Smooth muscle cell (in vitro differentiated cells): ENCODE results near the gene RASD2. TPM values are rescaled to one million over a fixed set of nuclear protein-coding genes. Genes with fewer than 3 reads are reported as not detected.

Experiments
- DNase-seq: peaks from one replicate; lab custom pipeline; 2025; ENCODE audit not compliant: unreplicated experiment; lab: John Stamatoyannopoulos, UW
- H2AFZ ChIP-seq: fragments of 200-600 bp; sonication (generic); 2 replicates; pipeline ENCODE4 v1.6.0; 2016; ENCODE audit warnings: antibody characterized with exemption, low read depth, mild to moderate bottlenecking
- H3F3A ChIP-seq: fragments of 200-600 bp; sonication (generic); 2 replicates; pipeline ENCODE4 v1.6.0; 2017; ENCODE audit warnings: antibody characterized with exemption, low read depth
- H3K27ac ChIP-seq: fragments of 200-600 bp; sonication (generic); 2 replicates; pipeline ENCODE4 v1.5.1; 2016; ENCODE audit warnings: low read depth, mild to moderate bottlenecking
- H3K27me3 ChIP-seq: fragments of 200-600 bp; sonication (generic); 2 replicates; pipeline ENCODE4 v1.6.1; 2016; ENCODE audit warnings: low read depth, mild to moderate bottlenecking
- H3K36me3 ChIP-seq: fragments of 200-600 bp; sonication (generic); 2 replicates; pipeline ENCODE4 v1.5.1; 2016; ENCODE audit warnings: low read depth
- H3K4me1 ChIP-seq: fragments of 200-600 bp; sonication (generic); 2 replicates; pipeline ENCODE4 v1.5.1; 2016; ENCODE audit warnings: low read depth
- H3K4me2 ChIP-seq: fragments of 200-600 bp; sonication (generic); 2 replicates; pipeline ENCODE4 v1.6.0; 2016; ENCODE audit warnings: mild to moderate bottlenecking
- H3K4me3 ChIP-seq: fragments of 200-600 bp; sonication (generic); 2 replicates; pipeline ENCODE4 v1.5.1; 2016; ENCODE audit warnings: mild to moderate bottlenecking
- H3K79me2 ChIP-seq: fragments of 200-600 bp; sonication (generic); 2 replicates; pipeline ENCODE4 v1.6.0; 2016; ENCODE audit warnings: low read depth, mild to moderate bottlenecking
- H3K9ac ChIP-seq: fragments of 200-600 bp; sonication (generic); 2 replicates; pipeline ENCODE4 v1.6.0; 2016; ENCODE audit warnings: low read depth
- H3K9me3 ChIP-seq: fragments of 200-600 bp; sonication (generic); replicated peaks from 2 replicates; pipeline ENCODE4 v1.5.1; 2016; ENCODE audit warnings: low read depth
- H4K20me1 ChIP-seq: fragments of 200-600 bp; sonication (generic); 2 replicates; pipeline ENCODE4 v1.6.0; 2016; ENCODE audit warnings: low read depth
- WGBS: methylation state at CpG from one replicate; pipeline ENCODE4 v1.1.7; 2016; ENCODE audit warnings: low lambda C conversion rate; 5-methylcytosine and 5-hydroxymethylcytosine counted together
- polyA plus RNA-seq: library from polyadenylated mRNA; unstranded; fragments of >200 nt; fragmentation: Nextera tagmentation; extraction: Ambion mirVana; gene quantifications from 2 replicates; pipeline ENCODE4 v1.2.1, GENCODE V29; 2016
- total RNA-seq: library from RNA; depleted of rRNA; stranded (reverse); fragments of >200 nt; gene quantifications from 2 replicates; pipeline ENCODE4 v1.2.3, GENCODE V29; 2014
- TF ChIP-seq, protein P1 (sequence below): fragments of 200-600 bp; sonication (generic); IDR thresholded peaks from 2 replicates; pipeline ENCODE4 v1.5.1; 2017; ENCODE audit warnings: borderline replicate concordance, mild to moderate bottlenecking, antibody characterized with exemption; ENCODE audit not compliant: insufficient read depth, poor library complexity, severe bottlenecking

Gene RASD2
- total and polyA plus RNA-seq, 2 experiments from 2014 or later, result 0.27 TPM; not detected in 1

GRCh38 chr22:35531676-35532075 is 9.0 kb upstream of the RASD2 start:
- H3K4me2 ChIP-seq, result no peak overlapping the region
- H3F3A ChIP-seq, result no peaks in the 10 kb centered on the region
- WGBS, result 89% methylated on average over 2 of the region's 2 CpGs
- H3K9ac ChIP-seq, result no peak overlapping the region
- TF ChIP-seq, protein P1, sequence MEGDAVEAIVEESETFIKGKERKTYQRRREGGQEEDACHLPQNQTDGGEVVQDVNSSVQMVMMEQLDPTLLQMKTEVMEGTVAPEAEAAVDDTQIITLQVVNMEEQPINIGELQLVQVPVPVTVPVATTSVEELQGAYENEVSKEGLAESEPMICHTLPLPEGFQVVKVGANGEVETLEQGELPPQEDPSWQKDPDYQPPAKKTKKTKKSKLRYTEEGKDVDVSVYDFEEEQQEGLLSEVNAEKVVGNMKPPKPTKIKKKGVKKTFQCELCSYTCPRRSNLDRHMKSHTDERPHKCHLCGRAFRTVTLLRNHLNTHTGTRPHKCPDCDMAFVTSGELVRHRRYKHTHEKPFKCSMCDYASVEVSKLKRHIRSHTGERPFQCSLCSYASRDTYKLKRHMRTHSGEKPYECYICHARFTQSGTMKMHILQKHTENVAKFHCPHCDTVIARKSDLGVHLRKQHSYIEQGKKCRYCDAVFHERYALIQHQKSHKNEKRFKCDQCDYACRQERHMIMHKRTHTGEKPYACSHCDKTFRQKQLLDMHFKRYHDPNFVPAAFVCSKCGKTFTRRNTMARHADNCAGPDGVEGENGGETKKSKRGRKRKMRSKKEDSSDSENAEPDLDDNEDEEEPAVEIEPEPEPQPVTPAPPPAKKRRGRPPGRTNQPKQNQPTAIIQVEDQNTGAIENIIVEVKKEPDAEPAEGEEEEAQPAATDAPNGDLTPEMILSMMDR, result no peak
- no peaks in the 10 kb centered on the region for H3K36me3 ChIP-seq
- H2AFZ ChIP-seq, result no peak overlapping the region
- no peaks in the 10 kb centered on the region for H3K27me3 ChIP-seq
- no peaks in the 10 kb centered on the region for H3K4me1 ChIP-seq
- H3K9me3 ChIP-seq, result no peaks in the 10 kb centered on the region
- no peaks in the 10 kb centered on the region for H3K79me2 ChIP-seq
- H4K20me1 ChIP-seq, result no peaks in the 10 kb centered on the region
- H3K27ac ChIP-seq, result no peak overlapping the region
- no peak for DNase-seq
- H3K4me3 ChIP-seq, result no peak overlapping the region

DNA sequence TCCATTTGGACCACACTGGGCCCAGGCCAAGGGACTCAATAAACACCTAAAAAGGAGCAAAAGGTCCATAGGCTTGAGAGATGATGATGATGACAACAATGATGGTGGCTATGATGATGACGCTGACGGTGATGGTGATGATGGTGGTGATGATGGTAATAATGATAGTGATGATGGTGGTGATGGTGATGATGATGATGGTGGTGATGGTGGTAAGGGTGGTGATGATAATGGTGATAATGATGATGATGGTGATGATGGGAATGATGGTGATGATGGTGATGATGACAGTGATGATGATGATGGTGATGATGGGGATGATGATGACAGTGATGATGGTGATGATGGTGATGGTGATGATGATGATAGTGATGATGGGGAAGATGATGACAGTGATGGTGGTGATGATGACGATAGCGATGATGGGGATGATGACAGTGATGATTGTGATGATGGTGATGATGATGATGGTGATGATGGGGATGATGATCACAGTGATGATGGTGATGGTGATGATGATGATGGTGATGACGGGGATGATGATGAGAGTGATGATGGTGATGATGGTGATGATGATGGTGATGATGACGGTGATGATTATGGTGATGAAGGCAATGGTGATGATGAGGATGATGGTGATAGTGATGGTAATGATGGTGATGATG is 7.1 kb upstream of the RASD2 start:
- no peak overlapping the region for H3K4me3 ChIP-seq
- no peaks in the 10 kb centered on the region for H3K9me3 ChIP-seq
- H3K9ac ChIP-seq, result no peak overlapping the region
- no peaks in the 10 kb centered on the region for H4K20me1 ChIP-seq
- no peak overlapping the region for H2AFZ ChIP-seq
- TF ChIP-seq, protein P1, result no peak
- no peaks in the 10 kb centered on the region for H3K79me2 ChIP-seq
- no peak for DNase-seq
- no peak overlapping the region for H3K4me2 ChIP-seq
- no peaks in the 10 kb centered on the region for H3K36me3 ChIP-seq
- WGBS, result 93% methylated on average over 6 of the region's 6 CpGs
- H3K4me1 ChIP-seq, result no peaks in the 10 kb centered on the region
- no peaks in the 10 kb centered on the region for H3F3A ChIP-seq
- no peaks in the 10 kb centered on the region for H3K27me3 ChIP-seq
- H3K27ac ChIP-seq, result no peak overlapping the region

DNA sequence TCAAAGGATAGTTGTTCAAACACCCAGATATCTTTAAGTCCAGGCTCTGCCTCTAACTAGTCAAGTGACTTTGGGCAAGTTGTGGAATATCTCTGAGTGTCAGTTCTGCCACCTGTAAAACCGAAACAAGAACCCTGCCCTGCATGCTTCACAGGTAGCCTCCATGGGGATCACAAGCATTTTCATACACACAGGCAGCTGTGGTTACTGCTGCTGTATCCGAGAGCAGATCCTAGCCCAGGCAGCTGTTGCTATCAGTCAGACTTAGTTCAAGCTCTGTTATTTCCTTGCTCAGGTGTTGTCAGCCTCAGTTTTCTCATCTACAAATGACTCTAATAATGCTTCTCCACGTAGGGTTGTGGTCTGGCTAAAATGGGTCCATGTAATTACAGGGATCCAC is 6.5 kb upstream of the RASD2 start:
- H3K27me3 ChIP-seq, result no peaks in the 10 kb centered on the region
- DNase-seq, result no peak
- TF ChIP-seq, protein P1, result no peak
- H3K9me3 ChIP-seq, result no peaks in the 10 kb centered on the region
- H3F3A ChIP-seq, result no peaks in the 10 kb centered on the region
- H3K79me2 ChIP-seq, result no peaks in the 10 kb centered on the region
- no peak overlapping the region for H3K9ac ChIP-seq
- no peak overlapping the region for H3K4me3 ChIP-seq
- H4K20me1 ChIP-seq, result no peaks in the 10 kb centered on the region
- H2AFZ ChIP-seq, result no peak overlapping the region
- no peaks in the 10 kb centered on the region for H3K36me3 ChIP-seq
- 69% methylated on average over 3 of the region's 3 CpGs for WGBS
- H3K4me1 ChIP-seq, result no peaks in the 10 kb centered on the region
- H3K4me2 ChIP-seq, result no peak overlapping the region
- no peak overlapping the region for H3K27ac ChIP-seq

- H3K4me3 ChIP-seq, result no peak overlapping the region
- no peaks in the 10 kb centered on the region for H3K9me3 ChIP-seq
- peaks cover 5% of the 10 kb centered on the region for H3K4me1 ChIP-seq
- no peak for DNase-seq
- no peaks in the 10 kb centered on the region for H3F3A ChIP-seq
- H3K4me2 ChIP-seq, result no peak overlapping the region
- H2AFZ ChIP-seq, result no peak overlapping the region
- no peaks in the 10 kb centered on the region for H4K20me1 ChIP-seq
- H3K27ac ChIP-seq, result no peak overlapping the region
- no peaks in the 10 kb centered on the region for H3K79me2 ChIP-seq
- no peak overlapping the region for H3K9ac ChIP-seq
- 82% methylated on average over 7 of the region's 7 CpGs for WGBS
- no peaks in the 10 kb centered on the region for H3K36me3 ChIP-seq
- H3K27me3 ChIP-seq, result peaks cover 18% of the 10 kb centered on the region
- TF ChIP-seq, protein P1, result no peak
Measured at GRCh38 chr22:35537232-35537631, 3.4 kb upstream of the RASD2 start.
